ENCODE data around the gene TST.
"Not testable (repeated sequence)": the region's sequence is repeated elsewhere in the genome, so short reads cannot be mapped to it uniquely, and the experiment has no call there.

TST gene

GRCh38 chr22:37012956-37013355, 6.3 kb downstream of the TST start:
- no peak for DNase-seq

- DNase-seq, result no peak
Measured at GRCh38 chr22:37012262-37012904, 6.9 kb downstream of the TST start.

- DNase-seq, result no peak
Measured at GRCh38 chr22:37011472-37011871, 7.8 kb downstream of the TST start.

GRCh38 chr22:37010976-37011375, 8.3 kb downstream of the TST start:
- no peak for DNase-seq

- DNase-seq, result no peak
Measured at GRCh38 chr22:37010174-37010573, 9.1 kb downstream of the TST start.

- DNase-seq, result no peak
Measured at GRCh38 chr22:37009490-37009889, 9.8 kb downstream of the TST start.

GRCh38 chr22:37008365-37008764, 10.9 kb downstream of the TST start:
- DNase-seq, result no peak

GRCh38 chr22:37007651-37008050, 11.6 kb downstream of the TST start:
- no peak for DNase-seq

- DNase-seq, result no peak
Measured at GRCh38 chr22:37002633-37003032, 16.6 kb downstream of the TST start.

- DNase-seq, result no peak
Measured at GRCh38 chr22:37001826-37002225, 17.4 kb downstream of the TST start.

- no peak for DNase-seq
Measured at GRCh38 chr22:37000676-37001534, 18.3 kb downstream of the TST start.

GRCh38 chr22:36999463-36999862, 19.8 kb downstream of the TST start:
- DNase-seq, result no peak

- no peak for DNase-seq
Measured at GRCh38 chr22:36998620-36999351, 20.5 kb downstream of the TST start.

GRCh38 chr22:36997746-36998145, 21.5 kb downstream of the TST start:
- no peak for DNase-seq

- no peak for DNase-seq
Measured at GRCh38 chr22:36991206-36991605, 28.0 kb downstream of the TST start.

- no peak for DNase-seq
Measured at GRCh38 chr22:36990457-36990856, 28.8 kb downstream of the TST start.

- DNase-seq, result not testable (repeated sequence)
Measured at GRCh38 chr22:36989012-36989411, 30.2 kb downstream of the TST start.

- DNase-seq, result no peak
Measured at GRCh38 chr22:36988075-36988832, 31.0 kb downstream of the TST start.

GRCh38 chr22:36986242-36986821, 32.9 kb downstream of the TST start:
- peak; percentile 55 for DNase-seq

GRCh38 chr22:36985211-36985889, 33.9 kb downstream of the TST start:
- DNase-seq, result no peak

- DNase-seq, result no peak
Measured at GRCh38 chr22:36982136-36982535, 37.1 kb downstream of the TST start.

- no peak for DNase-seq
Measured at GRCh38 chr22:36981247-36981775, 37.9 kb downstream of the TST start.
